GM21529 (cell line): ENCODE measurements around the gene KRT17.
"Not testable (repeated sequence)": the region's sequence is repeated elsewhere in the genome, so short reads cannot be mapped to it uniquely, and the experiment has no call there.

ENCODE experiments used
- ATAC-seq: cut with Tn5 transposase; IDR thresholded peaks from one replicate; pipeline ENCODE4 v1.9.1; 2021; ENCODE audit not compliant: unreplicated experiment

The KRT17 gene

DNA sequence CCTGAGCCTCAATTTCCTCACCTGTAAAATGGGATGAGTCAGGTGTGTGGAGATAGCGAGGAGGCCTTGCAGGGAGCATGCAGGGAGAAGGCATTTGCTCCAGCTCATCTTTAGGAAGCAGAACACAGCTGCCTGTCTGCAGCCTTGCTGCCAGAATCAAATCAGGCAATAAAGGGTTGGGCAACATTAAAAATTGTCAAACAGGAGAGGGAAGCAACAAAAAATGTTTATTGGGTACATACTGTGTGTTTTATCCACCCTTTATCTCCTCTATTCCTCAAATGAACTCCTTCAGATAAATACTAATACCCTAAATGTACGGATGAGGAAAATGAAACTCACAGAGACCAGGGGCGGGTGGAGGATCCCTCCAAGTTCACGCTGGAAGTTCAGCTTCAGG is 24.1 kb downstream of the KRT17 start:
- no peak for ATAC-seq

DNA sequence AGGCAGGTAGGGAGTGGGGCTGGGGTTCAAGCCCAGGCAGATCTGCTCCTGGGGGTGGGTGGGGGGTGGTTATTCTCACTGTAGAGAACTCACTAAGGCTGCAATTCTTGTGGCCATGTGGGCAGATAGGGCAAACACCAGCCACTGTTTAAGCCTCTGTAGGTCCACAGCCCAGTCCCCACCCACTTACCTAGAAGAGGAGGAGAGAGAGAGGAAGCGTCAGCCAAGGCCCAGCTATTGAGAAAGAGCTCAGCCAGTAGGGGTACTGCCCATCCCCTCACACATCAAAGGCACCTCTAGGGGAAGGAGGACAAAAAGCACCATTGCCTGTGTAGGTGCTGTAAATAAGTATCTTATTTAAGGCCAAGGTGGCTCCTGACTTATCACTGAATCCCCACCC is 24.7 kb downstream of the KRT17 start:
- ATAC-seq, result no peak

DNA sequence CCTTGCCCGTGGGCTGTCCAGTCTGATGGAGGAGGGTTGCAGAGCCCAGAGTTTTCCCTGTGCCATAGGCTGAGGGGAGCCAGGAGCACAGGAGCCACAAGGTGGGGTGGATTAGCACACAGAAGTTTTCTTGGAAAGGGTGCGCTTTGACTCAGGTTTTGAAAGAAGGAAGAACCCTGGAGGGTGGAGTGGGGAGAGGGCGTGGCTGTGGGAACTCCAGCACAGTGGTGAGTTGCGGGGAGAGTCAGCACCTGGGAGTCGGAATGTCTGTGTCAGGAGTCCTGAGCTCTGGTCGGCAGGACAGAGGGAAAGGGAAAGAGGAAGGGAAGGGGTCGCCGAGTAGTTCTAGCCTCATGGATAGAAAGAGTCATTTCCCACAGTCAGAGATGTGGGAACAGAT is 28.8 kb downstream of the KRT17 start:
- ATAC-seq, result no peak

DNA sequence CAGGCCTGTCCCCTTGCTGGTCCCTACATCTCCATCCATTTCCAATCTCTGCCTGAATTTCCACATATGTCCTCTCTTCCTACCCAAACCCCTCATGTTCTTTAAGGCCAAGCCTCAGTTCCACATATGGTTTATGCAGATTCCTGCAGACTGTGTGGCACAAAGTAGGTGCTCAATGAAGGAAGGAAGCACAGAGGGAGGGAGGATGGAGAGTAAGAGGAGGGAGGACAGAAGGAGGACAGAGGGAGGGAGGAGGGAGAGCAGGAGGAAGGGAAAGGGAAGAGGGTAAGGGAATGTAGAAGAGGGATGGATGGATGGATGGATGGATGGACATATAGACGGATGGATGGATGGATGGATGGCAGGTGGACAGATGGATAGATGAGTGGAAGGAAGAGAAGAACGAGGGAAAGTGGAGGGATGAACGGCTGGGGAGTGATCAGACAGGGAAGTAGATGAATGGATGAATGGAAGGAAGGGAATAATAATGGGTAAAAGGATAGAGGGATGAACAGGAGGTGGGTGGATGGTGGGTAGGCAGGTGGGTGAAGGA is 29.9 kb downstream of the KRT17 start:
- ATAC-seq, result no peak

DNA sequence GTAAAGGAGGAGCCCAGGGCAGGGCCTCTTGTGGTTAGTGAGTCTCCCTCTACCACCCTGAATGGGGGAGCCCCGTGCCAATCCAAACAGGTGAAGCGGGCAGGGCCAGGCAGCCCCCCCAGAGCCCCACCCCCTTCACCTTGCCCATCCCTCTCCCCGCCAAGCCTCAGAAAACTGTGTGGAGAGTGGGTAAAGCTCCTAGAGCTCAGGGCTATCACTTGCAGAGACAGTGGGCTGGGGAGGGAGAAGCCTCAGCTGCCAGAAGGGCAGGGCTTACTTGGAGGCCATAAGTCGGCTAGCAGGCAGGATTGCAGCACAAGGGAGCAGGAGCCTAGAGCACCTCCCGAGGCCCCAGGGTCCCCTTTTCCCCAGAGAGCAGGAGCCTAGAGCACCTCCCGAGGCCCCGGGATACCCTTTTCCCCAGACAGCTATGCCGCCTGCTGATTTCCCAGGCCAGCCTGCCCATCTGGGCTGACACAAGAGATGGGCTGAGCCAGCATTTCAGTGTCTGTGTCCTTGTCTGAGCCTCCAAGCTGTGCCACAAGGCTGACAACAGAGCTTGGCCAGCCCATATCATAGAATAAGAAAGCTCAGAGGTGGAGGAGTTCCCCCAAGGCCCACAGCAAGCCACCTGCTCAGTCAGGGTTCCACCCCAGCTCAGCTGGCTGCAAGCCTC is 30.9 kb downstream of the KRT17 start:
- no peak for ATAC-seq

DNA sequence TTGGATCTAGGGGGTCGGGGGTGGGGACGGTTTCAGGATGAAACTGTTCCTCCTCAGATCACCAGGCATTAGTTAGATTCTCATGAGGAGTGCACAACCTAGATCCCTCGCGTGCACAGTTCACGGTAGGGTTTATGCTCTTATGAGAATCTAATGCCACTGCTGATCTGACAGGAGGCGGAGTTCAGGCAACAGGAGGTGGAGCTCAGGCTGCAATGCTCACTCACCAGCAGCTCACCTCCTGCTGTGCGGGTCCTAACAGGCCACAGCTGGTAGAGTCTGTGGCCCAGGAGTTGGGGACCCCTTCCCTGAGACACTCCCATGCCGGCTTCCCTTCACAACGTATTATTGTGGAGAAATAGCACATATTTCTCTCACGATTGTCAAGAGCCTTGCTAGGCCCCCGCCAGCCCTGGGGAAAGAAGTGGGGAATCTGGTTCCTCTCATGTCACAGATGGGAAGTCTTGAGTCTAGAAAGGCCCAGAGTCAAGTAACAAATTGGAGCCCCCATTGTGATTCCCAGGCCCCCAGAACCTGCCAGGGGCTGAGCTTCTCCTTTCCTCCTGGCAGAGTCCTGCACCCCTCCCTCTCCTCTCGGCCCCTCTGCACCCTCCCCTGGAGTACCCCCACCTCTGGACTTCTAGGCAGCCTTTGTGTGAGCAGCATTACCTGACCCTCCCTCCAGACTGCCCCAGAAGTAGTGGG is 31.6 kb downstream of the KRT17 start:
- ATAC-seq, result no peak

DNA sequence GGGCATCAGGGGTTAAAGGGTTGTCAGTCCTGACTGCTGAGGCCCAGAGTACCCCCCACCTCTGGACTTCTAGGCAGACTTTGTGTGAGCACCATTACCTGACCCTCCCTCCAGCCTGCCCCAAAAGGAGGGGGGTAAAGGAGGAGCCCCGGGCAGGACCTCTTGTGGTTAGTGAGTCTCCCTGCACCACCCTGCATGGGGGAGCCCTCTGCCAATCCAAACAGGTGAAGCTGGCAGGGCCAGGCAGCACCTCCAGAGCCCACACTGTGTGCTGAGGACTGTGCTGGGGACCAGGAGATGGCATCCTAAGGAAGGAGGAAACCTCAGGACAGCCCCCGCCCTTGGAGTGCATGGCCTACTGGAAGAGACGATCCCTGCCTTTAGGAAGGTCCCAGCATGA is 35.1 kb downstream of the KRT17 start:
- no peak for ATAC-seq

DNA sequence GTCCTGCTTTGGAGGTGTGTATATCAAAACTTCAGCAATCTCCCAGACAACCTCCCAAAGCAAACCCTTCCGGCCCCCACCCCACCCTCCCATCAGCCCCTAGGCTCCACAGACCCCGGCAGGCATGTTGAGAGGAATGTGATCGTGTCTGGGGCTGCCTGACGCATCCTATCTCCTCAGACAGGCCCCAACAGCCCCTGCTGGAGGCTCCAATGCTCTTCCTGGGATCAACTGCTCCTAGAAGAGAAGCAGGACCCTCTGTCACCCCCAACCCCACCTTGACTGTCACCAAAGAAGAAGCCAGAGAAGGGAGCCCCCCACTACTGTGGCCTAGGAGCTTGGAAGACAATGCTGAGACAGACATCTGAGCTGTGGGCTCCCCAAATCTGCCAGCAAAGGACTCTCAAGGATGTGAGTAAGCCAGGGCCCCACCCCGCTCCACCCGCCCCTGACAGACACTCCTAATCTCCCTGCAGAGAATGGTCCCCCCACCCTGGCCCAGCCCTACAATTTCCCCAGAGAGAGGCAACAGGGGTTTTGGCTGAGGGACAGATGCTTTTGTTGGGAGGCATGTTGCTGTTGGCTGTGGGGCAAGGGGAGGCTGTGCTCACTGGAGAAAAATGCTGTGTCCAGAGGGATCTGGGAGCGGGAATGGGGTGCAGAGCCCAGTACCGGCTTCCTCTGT is 36.1 kb downstream of the KRT17 start:
- no peak for ATAC-seq

DNA sequence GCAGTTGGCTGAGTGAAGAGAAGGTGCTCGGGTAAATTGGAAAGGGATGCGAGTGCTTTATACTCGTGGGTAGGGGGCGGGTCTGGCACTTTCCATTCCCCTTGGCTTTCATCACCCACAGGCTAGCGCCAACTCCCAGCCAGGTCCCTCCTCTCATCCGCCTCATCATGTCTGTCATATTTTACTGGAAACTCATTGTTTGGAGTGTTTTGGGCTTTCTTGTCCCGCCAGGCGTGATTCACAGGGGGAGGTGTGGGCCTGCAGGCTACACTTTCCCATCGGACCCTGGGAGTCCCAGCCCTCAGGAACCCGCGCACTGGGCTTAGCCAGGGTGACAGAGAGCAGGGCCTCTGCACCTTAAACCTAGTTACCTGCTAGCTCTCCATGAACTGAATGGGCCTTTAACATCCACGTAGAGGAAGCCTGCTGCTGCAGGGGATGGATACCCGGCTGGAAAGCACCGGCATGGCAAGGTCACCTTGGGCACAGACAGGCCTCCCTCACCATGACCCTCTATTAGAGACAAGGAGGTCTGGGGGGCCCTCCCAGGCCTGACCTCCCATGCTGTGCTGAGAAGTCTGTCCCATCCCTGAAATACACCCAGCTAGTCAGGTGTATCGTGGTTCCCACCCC is 37.4 kb downstream of the KRT17 start, which contains the start of gene KRT14:
Gene KRT14, minus strand, starts transcription at position 33 of the 633 bp plus-strand sequence. CDS start 61 bp downstream, outside the sequence.
- no peak for ATAC-seq

DNA sequence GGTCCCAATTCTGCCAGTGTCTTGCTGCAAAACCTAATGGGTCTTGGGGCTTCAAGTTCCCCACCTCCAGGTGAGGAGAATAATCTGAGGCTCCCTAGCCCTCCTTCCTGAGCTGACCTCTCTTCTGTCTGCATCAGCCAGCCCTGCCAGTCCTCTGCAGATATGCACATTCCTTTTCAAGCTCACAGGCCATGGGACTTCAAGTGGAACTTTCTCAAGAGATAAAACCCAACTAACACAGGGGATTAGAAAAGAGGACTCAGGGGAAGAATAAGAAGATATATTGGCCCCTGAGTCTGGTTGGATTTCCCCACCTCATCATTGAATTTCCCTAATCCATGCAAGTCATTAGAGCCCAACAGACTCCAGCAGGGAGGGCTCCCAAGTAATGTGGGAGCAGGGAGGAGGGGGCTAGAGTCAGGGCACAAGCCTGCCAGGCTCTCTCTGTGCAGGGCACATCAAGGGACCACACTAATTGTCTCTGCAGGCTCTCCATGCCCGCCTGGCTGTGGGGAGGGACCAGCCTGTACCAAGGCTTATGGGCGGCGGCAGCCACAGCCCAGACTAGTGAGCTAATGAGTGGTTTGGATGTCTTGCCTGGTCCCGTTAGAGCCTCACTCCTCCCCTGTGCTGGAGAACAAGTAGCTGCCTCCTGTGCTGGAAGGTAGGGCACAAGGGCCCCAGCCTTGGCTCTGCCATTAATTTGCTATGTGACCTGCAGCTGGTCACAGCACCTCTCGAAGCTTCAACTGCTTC is 38.9 kb downstream of the KRT17 start:
- no peak for ATAC-seq

DNA sequence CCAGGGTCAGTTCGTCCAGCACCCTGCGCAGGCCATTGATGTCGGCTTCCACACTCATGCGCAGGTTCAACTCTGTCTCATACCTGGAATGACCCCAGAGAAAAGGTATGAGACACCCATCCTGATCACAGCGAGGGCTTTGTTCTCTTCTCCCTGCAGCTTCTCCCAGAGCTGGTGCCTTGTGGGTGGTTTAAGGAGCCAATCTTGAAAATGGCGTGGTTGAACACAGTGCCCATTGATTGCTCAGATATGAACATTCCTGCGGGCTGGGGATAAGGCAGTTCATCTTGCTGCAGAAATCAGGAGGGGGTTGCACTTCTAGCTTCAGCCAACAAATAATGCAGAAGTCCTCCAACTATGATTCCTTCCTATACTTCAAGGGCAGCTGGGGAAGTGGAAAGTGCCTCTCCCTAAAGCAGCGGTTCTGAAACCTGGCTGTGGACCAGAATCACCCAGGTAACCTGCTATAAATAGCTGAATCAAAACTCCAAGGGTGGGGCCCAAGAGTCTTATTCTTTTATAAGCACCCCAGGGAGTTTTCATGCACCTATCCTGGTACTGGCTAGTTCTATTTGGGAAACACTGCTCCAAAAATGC is 39.9 kb downstream of the KRT17 start:
- ATAC-seq, result not testable (repeated sequence)

DNA sequence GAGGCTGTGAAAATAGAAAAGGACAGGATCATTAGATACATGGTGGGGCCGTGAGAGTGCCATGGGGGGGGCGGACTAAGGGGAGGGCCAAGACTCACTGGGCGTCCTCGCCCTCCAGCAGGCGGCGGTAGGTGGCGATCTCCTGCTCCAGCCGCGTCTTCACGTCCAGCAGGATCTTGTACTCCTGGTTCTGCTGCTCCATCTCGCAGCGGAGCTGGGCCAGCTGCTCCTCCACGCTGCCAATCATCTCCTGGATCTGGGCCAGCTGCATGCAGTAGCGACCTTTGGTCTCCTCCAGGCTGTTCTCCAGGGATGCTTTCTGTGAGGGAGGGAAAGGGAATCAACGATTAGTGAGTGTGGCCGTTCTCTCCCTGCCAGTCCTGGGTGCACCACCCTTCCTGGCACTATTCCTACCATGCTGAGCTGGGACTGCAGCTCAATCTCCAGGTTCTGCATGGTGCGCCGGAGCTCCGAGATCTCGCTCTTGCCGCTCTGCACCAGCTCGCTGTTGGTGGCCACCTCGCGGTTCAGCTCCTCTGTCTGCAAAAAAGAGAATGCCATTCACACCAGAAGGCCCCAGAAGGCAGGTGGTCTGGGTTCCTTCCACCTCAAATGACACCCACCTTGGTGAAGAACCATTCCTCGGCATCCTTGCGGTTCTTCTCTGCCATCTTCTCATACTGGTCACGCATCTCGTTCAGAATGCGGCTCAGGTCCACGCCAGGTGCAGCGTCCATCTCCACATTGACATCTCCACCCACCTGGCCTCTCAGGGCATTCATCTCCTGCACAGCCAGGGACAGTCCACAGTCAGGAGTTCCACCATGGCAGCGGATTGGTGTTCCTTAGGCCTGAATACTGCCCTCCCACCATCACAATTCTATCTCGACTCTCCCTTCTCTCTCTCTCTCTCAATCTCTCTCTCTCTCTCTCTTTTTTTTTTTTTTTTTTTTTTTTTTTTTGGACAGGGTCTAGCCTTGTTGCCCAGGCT is 40.9 kb downstream of the KRT17 start:
- ATAC-seq, result no peak

DNA sequence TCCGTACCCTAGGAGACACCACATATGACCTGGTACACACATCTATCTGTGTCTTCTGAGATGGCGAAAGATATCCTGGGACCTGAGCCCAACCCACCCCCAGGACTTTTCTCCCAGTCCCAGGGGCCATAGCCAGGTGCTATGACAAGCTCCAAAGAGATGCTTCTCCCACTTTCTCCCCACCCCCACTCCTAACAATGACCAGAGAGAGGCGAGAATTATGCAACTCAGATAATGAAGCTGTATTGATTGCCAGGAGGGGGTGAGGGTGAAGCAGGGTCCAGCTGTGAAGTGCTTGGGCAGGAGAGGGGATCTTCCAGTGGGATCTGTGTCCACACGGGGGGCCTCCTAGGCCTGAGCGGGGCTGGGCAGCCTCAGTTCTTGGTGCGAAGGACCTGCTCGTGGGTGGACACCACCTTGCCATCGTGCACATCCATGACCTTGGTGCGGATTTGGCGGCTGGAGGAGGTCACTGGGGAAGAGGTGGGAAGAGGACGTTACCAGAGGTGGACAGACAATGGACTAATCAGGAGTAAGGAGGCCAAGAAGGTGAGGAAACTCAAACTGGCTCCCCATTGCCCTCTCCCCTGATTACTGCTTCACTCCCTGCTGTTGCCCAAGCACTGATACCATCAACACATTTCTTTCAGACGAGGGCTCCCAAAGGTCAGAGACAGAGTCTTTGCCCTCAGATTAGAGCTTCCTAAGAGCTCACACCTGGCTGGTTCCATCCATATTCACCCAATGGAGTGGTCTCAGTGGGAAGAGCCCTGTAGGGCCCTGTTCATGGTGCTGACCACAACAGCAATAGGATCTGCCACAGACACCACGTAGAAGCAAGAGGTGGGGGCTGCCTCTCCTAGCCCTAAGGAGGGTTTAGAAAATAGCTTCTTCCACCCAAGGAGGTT is 42.1 kb downstream of the KRT17 start:
- ATAC-seq, result not testable (repeated sequence)

DNA sequence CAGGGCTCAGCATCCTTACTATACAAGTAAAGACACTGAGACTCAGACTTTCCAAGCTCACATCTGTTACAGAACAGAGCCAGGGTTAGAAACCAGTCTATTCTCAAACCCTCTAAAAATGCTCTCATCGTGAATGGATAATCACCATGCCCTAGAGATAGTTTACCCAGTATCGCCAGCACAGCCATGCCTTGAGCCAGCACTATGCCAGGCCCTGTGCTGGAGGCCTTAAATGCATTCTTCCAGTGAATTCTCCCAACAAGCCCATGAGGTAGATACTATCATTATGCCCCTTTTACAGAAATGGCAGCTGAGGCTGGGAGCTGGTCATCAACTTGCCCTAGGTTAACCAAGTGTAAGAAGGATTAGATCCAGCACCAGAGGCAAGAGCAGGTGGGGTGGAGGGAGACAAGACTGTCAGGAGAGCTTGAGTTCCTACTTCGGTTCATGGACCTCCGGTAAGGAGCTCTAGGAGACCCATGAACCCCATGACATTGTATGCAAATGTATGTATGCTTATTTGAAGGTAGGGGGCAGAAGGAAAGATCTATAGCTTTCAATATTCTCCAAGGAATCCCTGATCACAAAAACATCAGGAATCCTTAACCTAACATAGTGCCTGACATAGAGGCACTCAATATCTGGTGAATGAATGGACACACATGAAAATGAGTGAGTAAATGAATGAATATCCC is 42.9 kb downstream of the KRT17 start:
- ATAC-seq, result no peak

DNA sequence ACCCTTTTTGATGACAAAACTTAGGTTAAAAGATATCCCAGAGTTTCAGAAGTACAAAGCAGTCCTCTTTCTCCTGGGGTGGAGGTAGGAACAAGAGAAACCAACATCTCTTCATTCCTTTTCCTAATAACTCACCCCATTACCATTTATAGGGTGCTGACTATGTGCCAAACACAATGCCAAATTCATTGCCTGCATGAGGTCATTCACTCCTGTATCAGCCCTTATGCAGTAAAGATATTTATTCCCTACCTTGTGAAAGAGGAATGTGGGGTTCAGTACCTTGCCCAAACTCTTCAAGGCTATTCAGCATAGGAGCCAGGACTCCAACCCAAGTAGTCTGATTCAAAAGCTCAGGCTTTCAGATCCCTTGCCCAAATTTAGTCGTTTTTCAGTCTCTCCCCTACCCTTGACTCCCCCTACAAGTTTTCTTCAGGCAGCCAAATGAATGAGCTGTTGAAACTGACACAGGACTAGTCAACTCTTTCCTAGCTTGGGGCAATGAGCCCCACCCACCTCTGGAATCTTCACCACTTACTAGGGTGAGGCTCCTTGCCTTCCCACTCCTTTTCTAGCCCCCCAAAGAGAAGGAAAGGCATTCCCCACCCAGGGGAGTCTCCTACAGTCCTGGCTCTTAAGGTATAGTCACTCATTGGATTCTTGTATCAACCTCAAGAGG is 43.5 kb downstream of the KRT17 start:
- ATAC-seq, result no peak

DNA sequence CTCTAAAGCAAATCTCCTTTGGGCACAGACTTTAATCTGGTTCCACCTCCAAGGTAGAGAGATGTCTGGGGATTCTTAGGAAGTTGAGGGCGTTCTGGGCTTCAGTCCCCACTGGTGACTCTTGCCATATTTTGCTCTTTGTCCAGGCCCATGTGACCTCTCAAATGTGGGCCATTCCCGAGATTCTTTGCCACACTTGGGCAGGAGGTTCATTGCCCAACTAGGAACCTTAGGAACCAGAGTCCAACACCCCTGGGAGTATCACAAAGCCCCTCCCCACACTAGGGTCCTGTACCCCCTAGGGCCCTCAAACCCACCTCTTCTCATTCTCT is 44.2 kb downstream of the KRT17 start:
- ATAC-seq, result no peak
